OCI-LY7 (cell line): ENCODE measurements around the gene LRRC34.

Source experiments
- CTCF ChIP-seq: fragments of 200-600 bp; sonication (generic); conservative IDR thresholded peaks from 2 replicates; pipeline ENCODE4 v1.5.1; 2014; ENCODE audit warnings: mild to moderate bottlenecking, antibody characterized with exemption, low read length, moderate library complexity, mixed read lengths
- EZH2phosphoT487 ChIP-seq: fragments of 200-600 bp; sonication (generic); IDR thresholded peaks from 2 replicates; pipeline ENCODE4 v1.6.1; 2018; ENCODE audit warnings: low read depth, borderline replicate concordance, mild to moderate bottlenecking, mixed run types, antibody characterized with exemption, low read length, moderate library complexity, mixed read lengths

DNA sequence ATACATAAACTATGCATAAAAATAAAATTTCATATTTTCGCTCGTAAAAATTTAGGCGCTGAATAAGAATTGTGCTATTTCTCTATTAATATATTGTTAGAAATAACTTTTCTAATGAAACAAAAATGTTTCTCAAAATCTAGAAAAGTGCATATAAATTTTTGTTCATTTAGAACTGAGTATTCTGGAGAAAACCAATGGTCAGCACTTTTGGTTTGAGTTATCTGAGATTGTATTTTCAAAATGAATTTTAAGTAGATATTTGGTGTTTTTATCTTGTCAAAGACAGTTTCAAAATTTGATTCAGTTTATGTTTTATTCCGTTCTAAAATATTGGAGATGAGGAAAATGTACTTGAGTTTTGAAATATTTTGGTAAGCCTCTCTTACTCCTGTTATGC, 25.6 kb downstream of the LRRC34 start:
- TF ChIP-seq CTCF, result no peak
- no peak for TF ChIP-seq EZH2phosphoT487
